Loucy (cell line): ENCODE results near the gene CEP128.

ENCODE experiments used
- H2AFZ ChIP-seq: fragments of 200-600 bp; sonication (generic); 2 replicates; pipeline ENCODE4 v1.6.0; 2016; ENCODE audit warnings: antibody characterized with exemption, mild to moderate bottlenecking, low read length, moderate library complexity
- H3F3A ChIP-seq: fragments of 200-600 bp; 2 replicates; pipeline ENCODE4 v1.6.0; 2016; ENCODE audit warnings: antibody characterized with exemption, low read depth, mild to moderate bottlenecking
- H3K27me3 ChIP-seq: fragments of 200-600 bp; sonication (generic); 2 replicates; pipeline ENCODE4 v1.6.1; 2014; ENCODE audit warnings: low read length, mild to moderate bottlenecking; ENCODE audit not compliant: insufficient read depth, poor library complexity, severe bottlenecking
- H3K36me3 ChIP-seq: fragments of 200-600 bp; sonication (generic); 2 replicates; pipeline ENCODE4 v1.6.1; 2016; ENCODE audit warnings: low read length; ENCODE audit not compliant: insufficient read depth
- H3K4me1 ChIP-seq: fragments of 200-600 bp; sonication (generic); 2 replicates; pipeline ENCODE4 v1.5.1; 2014; ENCODE audit warnings: low read length, mild to moderate bottlenecking; ENCODE audit not compliant: insufficient read depth, poor library complexity, severe bottlenecking
- H3K4me2 ChIP-seq: fragments of 200-600 bp; sonication (generic); 2 replicates; pipeline ENCODE4 v1.6.0; 2014; ENCODE audit warnings: antibody characterized with exemption, low read length, low read depth, mild to moderate bottlenecking; ENCODE audit not compliant: poor library complexity, severe bottlenecking
- H3K4me3 ChIP-seq: fragments of 200-600 bp; sonication (generic); 2 replicates; pipeline ENCODE4 v1.5.1; 2014; ENCODE audit warnings: low read length, mild to moderate bottlenecking, mixed read lengths; ENCODE audit not compliant: poor library complexity, severe bottlenecking
- H3K79me2 ChIP-seq: fragments of 200-600 bp; sonication (generic); 2 replicates; pipeline ENCODE4 v1.6.1; 2014; ENCODE audit warnings: low read length; ENCODE audit not compliant: insufficient read depth
- H3K9ac ChIP-seq: fragments of 200-600 bp; sonication (generic); 2 replicates; pipeline ENCODE4 v1.6.0; 2014; ENCODE audit warnings: mild to moderate bottlenecking, low read depth, low read length, moderate library complexity; ENCODE audit not compliant: poor library complexity, severe bottlenecking
- H3K9me2 ChIP-seq: fragments of 200-600 bp; sonication (generic); replicated peaks from 2 replicates; pipeline ENCODE4 v1.6.1; 2016; ENCODE audit warnings: low read depth, low read length, mixed read lengths
- H3K9me3 ChIP-seq: fragments of 200-600 bp; sonication (generic); 2 replicates; pipeline ENCODE4 v1.6.1; 2014; ENCODE audit warnings: mild to moderate bottlenecking, antibody characterized with exemption, low read length, low read depth; ENCODE audit not compliant: insufficient read depth
- H4K20me1 ChIP-seq: fragments of 200-600 bp; sonication (generic); 2 replicates; pipeline ENCODE4 v1.6.0; 2014; ENCODE audit warnings: antibody characterized with exemption, low read length, mild to moderate bottlenecking; ENCODE audit not compliant: insufficient read depth, poor library complexity, severe bottlenecking
- EZH2phosphoT487 ChIP-seq: fragments of 200-600 bp; IDR thresholded peaks from 2 replicates; pipeline ENCODE4 v1.6.1; 2018; ENCODE audit warnings: antibody characterized with exemption, mild to moderate bottlenecking, moderate library complexity, borderline replicate concordance
- TF ChIP-seq, protein P1 (sequence below): fragments of 200-600 bp; sonication (generic); conservative IDR thresholded peaks from 2 replicates; pipeline ENCODE4 v1.5.1; 2014; ENCODE audit warnings: mild to moderate bottlenecking, antibody characterized with exemption, low read length

Gene CEP128

GRCh38 chr14:80572666-80573065, 368.9 kb downstream of the CEP128 start:
- Histone ChIP-seq H2AFZ (no peak overlapping the region), H3K27me3 (no peaks in the 10 kb centered on the region)
- TF ChIP-seq, protein P1, sequence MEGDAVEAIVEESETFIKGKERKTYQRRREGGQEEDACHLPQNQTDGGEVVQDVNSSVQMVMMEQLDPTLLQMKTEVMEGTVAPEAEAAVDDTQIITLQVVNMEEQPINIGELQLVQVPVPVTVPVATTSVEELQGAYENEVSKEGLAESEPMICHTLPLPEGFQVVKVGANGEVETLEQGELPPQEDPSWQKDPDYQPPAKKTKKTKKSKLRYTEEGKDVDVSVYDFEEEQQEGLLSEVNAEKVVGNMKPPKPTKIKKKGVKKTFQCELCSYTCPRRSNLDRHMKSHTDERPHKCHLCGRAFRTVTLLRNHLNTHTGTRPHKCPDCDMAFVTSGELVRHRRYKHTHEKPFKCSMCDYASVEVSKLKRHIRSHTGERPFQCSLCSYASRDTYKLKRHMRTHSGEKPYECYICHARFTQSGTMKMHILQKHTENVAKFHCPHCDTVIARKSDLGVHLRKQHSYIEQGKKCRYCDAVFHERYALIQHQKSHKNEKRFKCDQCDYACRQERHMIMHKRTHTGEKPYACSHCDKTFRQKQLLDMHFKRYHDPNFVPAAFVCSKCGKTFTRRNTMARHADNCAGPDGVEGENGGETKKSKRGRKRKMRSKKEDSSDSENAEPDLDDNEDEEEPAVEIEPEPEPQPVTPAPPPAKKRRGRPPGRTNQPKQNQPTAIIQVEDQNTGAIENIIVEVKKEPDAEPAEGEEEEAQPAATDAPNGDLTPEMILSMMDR: no peak
- no peak for TF ChIP-seq EZH2phosphoT487

GRCh38 chr14:80570930-80571298, 370.6 kb downstream of the CEP128 start:
- H3K4me2 ChIP-seq: peak overlapping the region; percentile 39
- TF ChIP-seq, protein P1: no peak
- no peak for TF ChIP-seq EZH2phosphoT487
- H3K9me2 ChIP-seq: no peaks in the 10 kb centered on the region
- H4K20me1 ChIP-seq: no peaks in the 10 kb centered on the region
- H2AFZ ChIP-seq: no peak overlapping the region
- H3K4me1 ChIP-seq: peaks cover 39% of the 10 kb centered on the region
- no peak overlapping the region for H3K9ac ChIP-seq
- H3K36me3 ChIP-seq: no peaks in the 10 kb centered on the region
- H3K4me3 ChIP-seq: no peak overlapping the region
- H3K79me2 ChIP-seq: no peaks in the 10 kb centered on the region
- 0 out of 2 replicates have a peak, but pooled peaks cover 3% of the 10 kb centered on the region for H3F3A ChIP-seq
- no peaks in the 10 kb centered on the region for H3K9me3 ChIP-seq
- no peaks in the 10 kb centered on the region for H3K27me3 ChIP-seq

More at GRCh38 chr14:80572666-80573065, 368.9 kb downstream of the CEP128 start:
- no peaks in the 10 kb centered on the region for H4K20me1 ChIP-seq
- H3K4me3 ChIP-seq: no peak overlapping the region
- 0 out of 2 replicates have a peak, but pooled peaks cover 3% of the 10 kb centered on the region for H3F3A ChIP-seq
- no peaks in the 10 kb centered on the region for H3K36me3 ChIP-seq
- H3K9ac ChIP-seq: no peak overlapping the region
- H3K9me2 ChIP-seq: no peaks in the 10 kb centered on the region
- no peak overlapping the region for H3K4me2 ChIP-seq
- no peaks in the 10 kb centered on the region for H3K9me3 ChIP-seq
- H3K79me2 ChIP-seq: no peaks in the 10 kb centered on the region
- peaks cover 37% of the 10 kb centered on the region for H3K4me1 ChIP-seq

- H4K20me1 ChIP-seq: no peaks in the 10 kb centered on the region
- H3K9ac ChIP-seq: no peak overlapping the region
- no peak overlapping the region for H2AFZ ChIP-seq
- H3K4me1 ChIP-seq: peaks cover 46% of the 10 kb centered on the region
- 0 out of 2 replicates have a peak, but pooled peaks cover 3% of the 10 kb centered on the region for H3F3A ChIP-seq
- H3K4me2 ChIP-seq: peak overlapping the region; percentile 22
- H3K79me2 ChIP-seq: no peaks in the 10 kb centered on the region
- no peaks in the 10 kb centered on the region for H3K9me2 ChIP-seq
- no peaks in the 10 kb centered on the region for H3K36me3 ChIP-seq
- TF ChIP-seq, protein P1: no peak
- no peak for TF ChIP-seq EZH2phosphoT487
- no peaks in the 10 kb centered on the region for H3K9me3 ChIP-seq
- no peak overlapping the region for H3K4me3 ChIP-seq
- no peaks in the 10 kb centered on the region for H3K27me3 ChIP-seq
Measured at GRCh38 chr14:80567905-80568536, 373.5 kb downstream of the CEP128 start.
